GM21423 (cell line): ENCODE measurements around the gene PPIL6.

Experiments
- ATAC-seq: cut with Tn5 transposase; IDR thresholded peaks from one replicate; pipeline ENCODE4 v1.9.1; 2021; ENCODE audit warnings: mild to moderate bottlenecking, moderate library complexity; ENCODE audit not compliant: unreplicated experiment

Gene PPIL6

GRCh38 chr6:109440331-109441068 lies at the start of gene PPIL6, which contains the start of gene SMPD2:
PPIL6 (minus strand) TSS chr6:109440628; CDS start chr6:109440590, 38 bp downstream.
SMPD2 (plus strand) TSS chr6:109440724; CDS start chr6:109441122, 398 bp downstream.
- peak; percentile 89 for ATAC-seq

- no peak for ATAC-seq
These were observed 47.6 kb upstream of the PPIL6 start for GRCh38 chr6:109488001-109488400.

- ATAC-seq: no peak
These were observed 45.6 kb upstream of the PPIL6 start for GRCh38 chr6:109486068-109486467.

- ATAC-seq: no peak
These were observed 45.0 kb upstream of the PPIL6 start for GRCh38 chr6:109485266-109485935.

GRCh38 chr6:109484122-109484521 lies 43.7 kb upstream of the PPIL6 start:
- no peak for ATAC-seq

- ATAC-seq: no peak
These were observed 43.3 kb upstream of the PPIL6 start for GRCh38 chr6:109483735-109484057.

DNA sequence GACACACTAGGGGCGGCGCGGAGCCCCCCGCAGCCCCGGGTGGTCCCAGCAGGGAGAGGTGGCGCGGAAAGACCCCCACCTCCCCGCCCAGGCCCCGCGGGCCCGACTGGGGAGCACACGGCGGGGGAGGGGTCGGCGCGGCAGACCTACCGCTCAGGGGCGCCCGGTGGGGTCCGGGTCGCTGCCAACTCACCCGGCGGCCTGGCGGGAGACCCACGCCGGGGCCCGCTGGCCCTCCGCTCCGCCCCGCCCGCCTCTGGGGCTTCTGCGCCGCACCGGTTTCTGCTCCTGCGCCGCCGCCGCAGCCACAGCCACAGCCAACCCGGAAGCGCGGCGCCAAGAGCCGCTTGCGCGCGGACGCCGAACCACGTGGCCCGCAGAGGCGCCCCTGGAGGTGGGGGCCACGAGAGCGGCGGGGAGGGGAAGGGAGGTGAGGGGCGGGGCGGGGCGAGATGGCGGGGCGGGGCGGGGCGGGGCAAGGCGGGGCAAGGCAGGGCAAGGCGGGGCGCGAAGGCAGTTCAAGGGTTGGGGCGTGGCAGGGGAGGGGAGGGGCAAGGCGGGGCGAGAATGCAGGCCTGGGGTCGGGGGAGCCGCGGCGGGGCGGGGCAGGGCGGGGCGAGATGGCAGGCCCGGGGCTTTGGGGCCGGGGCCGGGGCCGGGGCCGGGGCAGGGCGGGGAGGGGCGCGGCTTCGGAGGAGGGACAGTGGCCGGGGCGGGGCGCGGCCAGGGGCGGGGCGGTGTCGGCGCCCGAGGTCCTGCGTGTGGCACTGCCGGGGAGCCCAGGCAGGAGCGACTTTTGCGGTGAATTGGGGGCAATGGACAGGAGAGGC lies 42.7 kb upstream of the PPIL6 start, which contains the start of gene ZBTB24:
Gene ZBTB24 (minus strand): TSS at position 315 of the 830 bp plus-strand sequence. CDS start 1,193 bp downstream, outside the sequence.
- peak; percentile 76 for ATAC-seq

DNA sequence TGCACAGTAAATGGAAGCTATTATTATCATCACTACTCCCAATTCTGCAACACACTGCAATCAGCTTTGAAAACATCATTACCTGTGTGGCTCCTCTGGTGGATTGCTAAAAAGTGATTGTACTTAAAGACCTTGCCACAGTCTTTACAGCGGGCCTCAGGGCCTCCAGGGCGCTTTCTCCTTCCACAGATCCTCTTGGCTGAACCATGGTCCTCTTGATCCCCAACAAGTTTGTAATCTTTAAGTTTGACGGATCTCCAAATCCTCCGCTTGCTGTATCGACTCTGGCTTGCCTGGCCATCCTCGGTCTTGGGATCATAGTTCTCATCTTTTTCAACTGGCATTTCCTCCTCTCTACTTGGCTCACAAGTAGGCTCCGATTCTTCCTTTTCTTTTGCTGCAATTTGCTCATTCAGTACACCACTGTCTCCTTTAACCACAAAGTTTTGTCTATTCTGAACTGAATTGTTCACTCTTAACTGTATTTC lies 40.6 kb upstream of the PPIL6 start:
- ATAC-seq: no peak

GRCh38 chr6:109478841-109479624 lies 38.6 kb upstream of the PPIL6 start:
- no peak for ATAC-seq

DNA sequence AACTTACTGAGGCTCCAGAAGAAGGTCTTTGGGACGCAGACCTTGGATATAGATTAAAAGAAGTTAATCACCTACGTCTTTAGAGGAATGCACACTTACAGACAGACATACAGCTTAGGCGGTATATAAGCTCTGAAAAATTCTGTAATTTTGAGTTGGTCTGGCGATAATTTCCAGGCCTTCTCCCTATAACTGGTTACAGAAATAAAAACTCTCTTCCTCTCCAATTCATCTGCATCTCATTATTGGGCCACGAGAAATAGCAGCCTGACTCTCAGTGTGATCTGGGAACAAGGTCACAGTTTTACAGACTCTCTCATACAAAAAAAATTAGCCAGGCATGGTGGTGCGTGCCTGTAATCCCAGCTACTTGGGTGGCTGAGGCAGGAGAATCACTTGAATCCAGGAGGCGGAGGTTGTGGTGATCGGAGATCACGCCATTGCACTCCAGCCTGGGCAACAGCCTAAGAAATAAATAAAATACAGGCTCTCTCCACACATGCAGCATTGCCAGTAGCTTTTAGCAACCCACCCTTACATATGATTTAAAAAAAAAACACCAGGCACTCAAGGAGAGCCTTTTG lies 37.9 kb upstream of the PPIL6 start:
- ATAC-seq: no peak

- ATAC-seq: peak; percentile 63
These were observed 37.3 kb upstream of the PPIL6 start for GRCh38 chr6:109477725-109478124.

DNA sequence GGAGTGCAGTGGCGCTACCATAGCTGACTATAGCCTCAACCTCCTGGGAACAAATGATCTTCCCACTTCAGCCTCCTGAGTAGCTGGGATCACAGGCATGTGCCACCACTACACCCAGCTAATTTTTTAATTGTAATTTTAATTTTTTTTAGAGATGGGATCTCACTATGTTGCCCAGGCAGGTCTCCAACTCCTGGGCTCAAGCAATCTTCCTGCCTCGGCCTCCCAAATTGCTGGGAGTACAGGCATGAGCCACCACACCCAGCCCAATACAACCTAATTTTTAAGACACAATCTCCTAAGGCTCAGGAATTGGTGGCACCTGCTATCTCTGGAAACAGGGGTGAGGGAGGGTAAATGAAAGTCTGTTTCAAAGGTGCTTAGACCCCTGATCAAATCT lies 36.8 kb upstream of the PPIL6 start:
- ATAC-seq: no peak

DNA sequence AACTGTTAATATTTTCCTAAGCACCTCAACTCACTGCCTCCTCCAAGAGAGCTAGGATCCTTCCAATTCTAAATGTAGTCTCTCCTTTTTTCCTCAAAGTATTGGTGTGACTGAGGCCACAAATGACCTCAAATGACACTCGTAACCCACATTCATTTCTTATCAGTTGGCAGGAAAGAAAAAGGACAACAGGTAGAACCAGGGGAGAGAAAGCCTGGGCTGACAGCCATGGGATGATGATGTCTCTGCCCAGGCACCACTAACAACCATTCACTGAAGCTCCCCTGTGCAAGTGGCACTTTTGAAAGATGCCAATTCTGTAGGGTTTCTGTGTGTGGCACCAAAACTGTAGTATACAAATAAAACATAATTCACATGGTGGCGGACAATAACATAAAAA lies 35.2 kb upstream of the PPIL6 start:
- no peak for ATAC-seq

- no peak for ATAC-seq
These were observed 34.6 kb upstream of the PPIL6 start for GRCh38 chr6:109474995-109475394.

DNA sequence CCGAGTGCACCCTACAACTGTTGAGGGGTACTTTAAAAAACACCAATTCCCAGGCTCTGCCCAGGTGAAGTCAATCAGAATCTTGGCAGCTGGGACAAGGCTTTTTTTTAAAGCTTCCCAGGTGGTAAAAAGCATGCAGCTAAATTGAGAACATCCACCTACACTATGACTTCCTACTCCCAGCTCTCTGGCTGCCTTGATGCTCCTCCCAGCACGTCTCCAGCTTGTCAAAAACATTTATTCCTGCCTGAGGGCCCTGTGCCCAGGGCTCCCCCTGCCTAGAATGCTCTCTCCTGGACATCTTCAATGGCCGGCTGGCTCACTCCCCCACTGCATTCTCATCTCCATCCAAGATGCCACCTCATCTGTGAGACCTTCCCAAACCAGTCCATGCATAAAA lies 32.7 kb upstream of the PPIL6 start:
- ATAC-seq: no peak

GRCh38 chr6:109472132-109472995 lies 31.9 kb upstream of the PPIL6 start:
- ATAC-seq: no peak

GRCh38 chr6:109471105-109471810 lies 30.8 kb upstream of the PPIL6 start:
- ATAC-seq: no peak

DNA sequence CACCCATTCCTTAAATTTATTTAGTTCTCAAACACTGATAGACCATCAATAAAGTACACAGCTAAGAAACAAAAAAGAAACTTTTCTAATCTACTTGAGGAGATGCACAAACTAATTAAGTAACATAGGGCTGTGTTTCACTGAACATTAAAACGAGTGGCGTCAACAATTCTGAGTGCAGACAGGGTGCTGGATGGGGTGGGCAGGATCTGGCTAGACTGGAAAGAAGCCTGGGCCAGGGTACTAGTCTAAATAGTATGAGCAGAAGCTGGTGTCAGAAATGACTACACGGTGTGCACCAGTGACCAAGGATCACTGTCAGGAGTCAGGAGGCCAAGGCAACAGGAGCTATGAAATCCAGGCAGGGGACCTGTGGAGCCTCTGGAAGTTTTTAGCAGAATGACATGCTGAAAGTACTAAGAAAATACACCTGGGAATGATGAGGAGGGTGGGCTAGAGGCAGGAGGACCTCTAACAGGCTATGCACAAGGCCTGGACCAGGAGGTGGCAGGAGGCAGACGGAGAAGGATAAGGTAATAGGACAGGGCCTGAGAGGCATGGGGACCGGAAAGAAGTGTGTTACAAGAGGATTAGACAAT lies 29.3 kb upstream of the PPIL6 start:
- no peak for ATAC-seq
